ENCODE results near the gene PCGF1. TPM values are rescaled to one million over a fixed set of nuclear protein-coding genes. Genes with fewer than 3 reads are reported as not detected.

The PCGF1 gene
- total RNA-seq, 3 donors from 2014 or later (not counting 1 experiment from before 2014, with no cell fraction given): 22.9 to 35.9 (median 33.2) TPM

- Mint-ChIP-seq H3K27ac (peak overlapping the region; percentile 84 to 90), H3K4me3 (peak overlapping the region; percentile 80), H3K36me3 (no peaks in the 10 kb centered on the region), H3K4me1 (peaks cover 46 to 74% of the 10 kb centered on the region in 2 donors), H3K27me3 (ENCODE audit: low read depth in 2 of 2) (peaks cover 0 to 9% of the 10 kb centered on the region in 2 donors), H3K9me3 (no peaks in the 10 kb centered on the region)
- intact Hi-C loops (cut with micrococcal nuclease): no loop called here
- no peak overlapping the region for H3K27ac ChIP-seq (ENCODE audit: low read length)
- H3K9me3 ChIP-seq (ENCODE audit: control insufficient read depth, insufficient read depth, low read length): no peaks in the 10 kb centered on the region
- DNase-seq (no peak), ATAC-seq (no peak)
- peaks cover 58% of the 10 kb centered on the region for H3K4me1 ChIP-seq (ENCODE audit: control insufficient read depth, insufficient read depth, low read length)
- no peak overlapping the region for H3K4me3 ChIP-seq (ENCODE audit: low read length)
- peaks cover 7% of the 10 kb centered on the region for H3K36me3 ChIP-seq (ENCODE audit: control insufficient read depth, insufficient read depth, low read length)
- H3K27me3 ChIP-seq (ENCODE audit: control insufficient read depth, insufficient read depth, low read length): peaks cover 5% of the 10 kb centered on the region
- WGBS (ENCODE audit: insufficient coverage): 88% methylated on average over 1 of the region's 3 CpGs
- TF ChIP-seq CTCF (IDR thresholded peaks at IDR 0.05): no peak
These were observed 2.9 kb downstream of the PCGF1 start for GRCh38 chr2:74504591-74504990.

GRCh38 chr2:74503506-74504475, 3.7 kb downstream of the PCGF1 start:
- no peak for DNase-seq
- 63% methylated on average over 45 of the region's 45 CpGs for WGBS (ENCODE audit: insufficient coverage)
- Mint-ChIP-seq H3K4me3 (peak overlapping the region; percentile 88), H3K36me3 (no peaks in the 10 kb centered on the region), H3K9me3 (no peaks in the 10 kb centered on the region), H3K27me3 (ENCODE audit: low read depth in 2 of 2) (peaks cover 0 to 8% of the 10 kb centered on the region in 2 donors), H3K27ac (peak overlapping the region; percentile 84 to 90), H3K4me1 (peaks cover 51 to 82% of the 10 kb centered on the region in 2 donors)
- Histone ChIP-seq H3K36me3 (ENCODE audit: control insufficient read depth, insufficient read depth, low read length) (peaks cover 7% of the 10 kb centered on the region), H3K27me3 (ENCODE audit: control insufficient read depth, insufficient read depth, low read length) (peaks cover 5% of the 10 kb centered on the region), H3K4me1 (ENCODE audit: control insufficient read depth, insufficient read depth, low read length) (peaks cover 66% of the 10 kb centered on the region), H3K9me3 (ENCODE audit: control insufficient read depth, insufficient read depth, low read length) (no peaks in the 10 kb centered on the region), H3K4me3 (ENCODE audit: low read length) (peak overlapping the region; percentile 57), H3K27ac (ENCODE audit: low read length) (peak overlapping the region; percentile 74)
- intact Hi-C loops (cut with micrococcal nuclease): loop anchor here (1.0 kb wide), 1 partner anchor 20 kb away; the partner anchor contains the start of gene TTC31
- no peak for TF ChIP-seq CTCF (IDR thresholded peaks at IDR 0.05)
- ATAC-seq: no peak

- H3K27ac Mint-ChIP-seq: peak overlapping the region; percentile 84 to 90
- peaks cover 0 to 8% of the 10 kb centered on the region in 2 donors for H3K27me3 Mint-ChIP-seq (ENCODE audit: low read depth in 2 of 2)
- peak overlapping the region; percentile 57 for H3K4me3 ChIP-seq (ENCODE audit: low read length)
- intact Hi-C loops (cut with micrococcal nuclease): loop anchor here (1.0 kb wide), 1 partner anchor 20 kb away; the partner anchor contains the start of gene TTC31
- DNase-seq: peak; percentile 56 to 72
- peak; percentile 43 to 56 (median 48) for ATAC-seq
- H3K27ac ChIP-seq (ENCODE audit: low read length): peak overlapping the region; percentile 74
- H3K27me3 ChIP-seq (ENCODE audit: control insufficient read depth, insufficient read depth, low read length): peaks cover 5% of the 10 kb centered on the region
- TF ChIP-seq CTCF (IDR thresholded peaks at IDR 0.05): peak; percentile 19
- peak overlapping the region; percentile 88 for H3K4me3 Mint-ChIP-seq
- peaks cover 51 to 84% of the 10 kb centered on the region in 2 donors for H3K4me1 Mint-ChIP-seq
- peaks cover 7% of the 10 kb centered on the region for H3K36me3 ChIP-seq (ENCODE audit: control insufficient read depth, insufficient read depth, low read length)
- H3K4me1 ChIP-seq (ENCODE audit: control insufficient read depth, insufficient read depth, low read length): peaks cover 68% of the 10 kb centered on the region
- no peaks in the 10 kb centered on the region for H3K36me3 Mint-ChIP-seq
- under 1% methylated on average over 67 of the region's 67 CpGs for WGBS (ENCODE audit: insufficient coverage)
- H3K9me3 ChIP-seq (ENCODE audit: control insufficient read depth, insufficient read depth, low read length): no peaks in the 10 kb centered on the region
- no peaks in the 10 kb centered on the region for H3K9me3 Mint-ChIP-seq
These were observed 4.6 kb downstream of the PCGF1 start for GRCh38 chr2:74502720-74503505.

All from natural killer cell (primary cell).